Smooth muscle cell (in vitro differentiated cells): ENCODE results near the gene PRKAA1. TPM values are rescaled to one million over a fixed set of nuclear protein-coding genes. Genes with fewer than 3 reads are reported as not detected.

ENCODE experiments used
- DNase-seq: peaks from one replicate; lab custom pipeline; 2025; ENCODE audit not compliant: unreplicated experiment; lab: John Stamatoyannopoulos, UW
- H2AFZ ChIP-seq: fragments of 200-600 bp; sonication (generic); 2 replicates; pipeline ENCODE4 v1.6.0; 2016; ENCODE audit warnings: antibody characterized with exemption, low read depth, mild to moderate bottlenecking
- H3F3A ChIP-seq: fragments of 200-600 bp; sonication (generic); 2 replicates; pipeline ENCODE4 v1.6.0; 2017; ENCODE audit warnings: antibody characterized with exemption, low read depth
- H3K27ac ChIP-seq: fragments of 200-600 bp; sonication (generic); 2 replicates; pipeline ENCODE4 v1.5.1; 2016; ENCODE audit warnings: low read depth, mild to moderate bottlenecking
- H3K27me3 ChIP-seq: fragments of 200-600 bp; sonication (generic); 2 replicates; pipeline ENCODE4 v1.6.1; 2016; ENCODE audit warnings: low read depth, mild to moderate bottlenecking
- H3K36me3 ChIP-seq: fragments of 200-600 bp; sonication (generic); 2 replicates; pipeline ENCODE4 v1.5.1; 2016; ENCODE audit warnings: low read depth
- H3K4me1 ChIP-seq: fragments of 200-600 bp; sonication (generic); 2 replicates; pipeline ENCODE4 v1.5.1; 2016; ENCODE audit warnings: low read depth
- H3K4me2 ChIP-seq: fragments of 200-600 bp; sonication (generic); 2 replicates; pipeline ENCODE4 v1.6.0; 2016; ENCODE audit warnings: mild to moderate bottlenecking
- H3K4me3 ChIP-seq: fragments of 200-600 bp; sonication (generic); 2 replicates; pipeline ENCODE4 v1.5.1; 2016; ENCODE audit warnings: mild to moderate bottlenecking
- H3K79me2 ChIP-seq: fragments of 200-600 bp; sonication (generic); 2 replicates; pipeline ENCODE4 v1.6.0; 2016; ENCODE audit warnings: low read depth, mild to moderate bottlenecking
- H3K9ac ChIP-seq: fragments of 200-600 bp; sonication (generic); 2 replicates; pipeline ENCODE4 v1.6.0; 2016; ENCODE audit warnings: low read depth
- H3K9me3 ChIP-seq: fragments of 200-600 bp; sonication (generic); replicated peaks from 2 replicates; pipeline ENCODE4 v1.5.1; 2016; ENCODE audit warnings: low read depth
- H4K20me1 ChIP-seq: fragments of 200-600 bp; sonication (generic); 2 replicates; pipeline ENCODE4 v1.6.0; 2016; ENCODE audit warnings: low read depth
- WGBS: methylation state at CpG from one replicate; pipeline ENCODE4 v1.1.7; 2016; ENCODE audit warnings: low lambda C conversion rate; 5-methylcytosine and 5-hydroxymethylcytosine counted together
- polyA plus RNA-seq: library from polyadenylated mRNA; unstranded; fragments of >200 nt; fragmentation: Nextera tagmentation; extraction: Ambion mirVana; gene quantifications from 2 replicates; pipeline ENCODE4 v1.2.1, GENCODE V29; 2016
- total RNA-seq: library from RNA; depleted of rRNA; stranded (reverse); fragments of >200 nt; gene quantifications from 2 replicates; pipeline ENCODE4 v1.2.3, GENCODE V29; 2014
- TF ChIP-seq, protein P1 (sequence below): fragments of 200-600 bp; sonication (generic); IDR thresholded peaks from 2 replicates; pipeline ENCODE4 v1.5.1; 2017; ENCODE audit warnings: borderline replicate concordance, mild to moderate bottlenecking, antibody characterized with exemption; ENCODE audit not compliant: insufficient read depth, poor library complexity, severe bottlenecking

PRKAA1 gene
- total and polyA plus RNA-seq, 2 experiments from 2014 or later, result 18.6 to 50.1 TPM

DNA sequence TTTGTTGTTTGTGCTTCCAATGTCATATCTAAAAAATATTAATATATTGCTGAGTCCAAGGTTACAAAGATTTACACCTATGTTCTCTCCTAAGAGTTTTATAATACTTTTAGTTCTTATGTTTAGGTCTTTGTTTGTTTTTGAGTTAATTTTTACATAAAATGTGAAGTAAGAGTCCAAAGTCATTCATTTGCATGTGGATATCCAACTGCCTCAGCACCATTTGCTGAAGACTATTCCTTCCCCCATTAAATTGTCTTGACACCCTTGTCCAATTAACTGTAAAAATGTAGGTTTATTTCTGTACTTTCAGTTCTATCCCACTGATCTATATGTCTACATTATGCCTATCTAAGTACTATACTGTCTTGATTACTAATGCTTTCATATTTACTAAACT is 78.1 kb downstream of the PRKAA1 start:
- Histone ChIP-seq H3K4me1 (no peaks in the 10 kb centered on the region), H3K9me3 (no peaks in the 10 kb centered on the region), H3K36me3 (no peaks in the 10 kb centered on the region), H2AFZ (no peak overlapping the region), H4K20me1 (no peaks in the 10 kb centered on the region), H3K27ac (no peak overlapping the region), H3K9ac (no peak overlapping the region), H3K79me2 (no peaks in the 10 kb centered on the region), H3K27me3 (no peaks in the 10 kb centered on the region), H3F3A (no peaks in the 10 kb centered on the region), H3K4me3 (no peak overlapping the region), H3K4me2 (no peak overlapping the region)
- TF ChIP-seq, protein P1, sequence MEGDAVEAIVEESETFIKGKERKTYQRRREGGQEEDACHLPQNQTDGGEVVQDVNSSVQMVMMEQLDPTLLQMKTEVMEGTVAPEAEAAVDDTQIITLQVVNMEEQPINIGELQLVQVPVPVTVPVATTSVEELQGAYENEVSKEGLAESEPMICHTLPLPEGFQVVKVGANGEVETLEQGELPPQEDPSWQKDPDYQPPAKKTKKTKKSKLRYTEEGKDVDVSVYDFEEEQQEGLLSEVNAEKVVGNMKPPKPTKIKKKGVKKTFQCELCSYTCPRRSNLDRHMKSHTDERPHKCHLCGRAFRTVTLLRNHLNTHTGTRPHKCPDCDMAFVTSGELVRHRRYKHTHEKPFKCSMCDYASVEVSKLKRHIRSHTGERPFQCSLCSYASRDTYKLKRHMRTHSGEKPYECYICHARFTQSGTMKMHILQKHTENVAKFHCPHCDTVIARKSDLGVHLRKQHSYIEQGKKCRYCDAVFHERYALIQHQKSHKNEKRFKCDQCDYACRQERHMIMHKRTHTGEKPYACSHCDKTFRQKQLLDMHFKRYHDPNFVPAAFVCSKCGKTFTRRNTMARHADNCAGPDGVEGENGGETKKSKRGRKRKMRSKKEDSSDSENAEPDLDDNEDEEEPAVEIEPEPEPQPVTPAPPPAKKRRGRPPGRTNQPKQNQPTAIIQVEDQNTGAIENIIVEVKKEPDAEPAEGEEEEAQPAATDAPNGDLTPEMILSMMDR, result no peak
- no peak for DNase-seq

DNA sequence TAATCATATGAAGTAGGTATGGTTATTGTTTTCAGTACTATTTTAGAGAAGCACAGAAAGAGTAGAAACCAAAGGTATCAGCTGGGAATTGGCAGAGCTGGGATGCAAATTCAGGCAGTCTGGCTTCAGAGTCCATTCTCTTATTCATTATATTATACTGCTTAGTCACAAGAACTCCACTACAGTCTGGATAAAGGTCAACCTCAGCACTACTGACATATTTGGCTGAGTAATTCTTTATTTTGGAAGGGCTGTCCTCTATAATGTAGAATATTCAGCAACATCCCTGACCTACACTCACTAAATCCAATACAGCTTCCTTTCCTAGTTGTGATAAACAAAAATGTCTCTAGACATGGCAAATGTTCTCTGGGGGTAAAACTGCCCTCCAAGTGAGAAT is 80.9 kb downstream of the PRKAA1 start:
- Histone ChIP-seq H3K4me2 (no peak overlapping the region), H3K4me1 (peaks cover 4% of the 10 kb centered on the region)

DNA sequence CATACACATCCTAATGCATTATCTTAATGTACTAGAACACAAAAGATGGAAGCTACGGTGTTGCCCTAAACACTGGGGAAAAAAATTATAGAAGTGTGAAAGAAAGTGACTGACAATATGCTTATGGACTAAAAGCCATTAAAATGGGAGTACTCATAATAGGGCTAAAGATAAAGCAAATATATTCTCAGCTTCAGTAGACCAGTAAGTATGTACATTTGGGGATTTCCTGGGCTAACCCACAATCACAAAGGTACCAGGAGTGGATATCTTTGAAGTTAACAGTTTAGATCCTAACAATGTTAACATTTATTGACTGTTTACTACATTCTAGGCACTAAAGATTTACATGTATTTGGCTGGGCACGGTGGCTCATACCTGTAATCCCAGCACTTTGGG is 81.6 kb downstream of the PRKAA1 start:
- Histone ChIP-seq H3K9ac (no peak overlapping the region), H2AFZ (no peak overlapping the region), H3K36me3 (no peaks in the 10 kb centered on the region), H4K20me1 (no peaks in the 10 kb centered on the region), H3K79me2 (no peaks in the 10 kb centered on the region), H3K4me2 (no peak overlapping the region), H3K27ac (no peak overlapping the region), H3F3A (no peaks in the 10 kb centered on the region), H3K9me3 (no peaks in the 10 kb centered on the region), H3K4me3 (no peak overlapping the region), H3K4me1 (peaks cover 4% of the 10 kb centered on the region), H3K27me3 (no peaks in the 10 kb centered on the region)
- TF ChIP-seq, protein P1, result no peak
- DNase-seq, result no peak
- WGBS, result 95% methylated on average over 2 of the region's 2 CpGs

More for the DNA sequence above, 80.9 kb downstream of the PRKAA1 start:
- Histone ChIP-seq H3F3A (no peaks in the 10 kb centered on the region), H3K27me3 (no peaks in the 10 kb centered on the region), H2AFZ (no peak overlapping the region), H3K79me2 (no peaks in the 10 kb centered on the region), H3K27ac (no peak overlapping the region), H3K36me3 (no peaks in the 10 kb centered on the region), H4K20me1 (no peaks in the 10 kb centered on the region), H3K9me3 (no peaks in the 10 kb centered on the region), H3K9ac (no peak overlapping the region), H3K4me3 (no peak overlapping the region)
- DNase-seq, result no peak
- TF ChIP-seq, protein P1, result no peak

DNA sequence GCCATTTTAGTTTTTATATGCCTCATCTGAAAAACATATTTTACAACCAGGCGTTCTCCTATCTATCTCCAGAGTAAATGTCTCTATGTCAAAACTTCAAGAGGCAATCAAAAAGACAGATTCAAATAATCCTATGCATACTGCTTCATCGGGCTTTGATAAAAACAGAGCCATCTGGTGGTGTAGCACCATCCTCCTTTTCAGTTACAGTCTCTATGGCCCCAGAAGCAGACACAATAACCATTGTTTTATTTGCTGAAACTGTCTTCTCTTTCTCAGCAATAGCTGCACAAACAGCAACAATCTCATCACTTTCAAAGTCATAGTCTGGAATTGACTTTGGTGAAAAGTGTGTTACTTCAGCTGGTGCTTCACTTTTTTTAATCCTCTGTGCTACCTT is 82.2 kb downstream of the PRKAA1 start:
- Histone ChIP-seq H2AFZ (no peak overlapping the region), H3K4me1 (peaks cover 4% of the 10 kb centered on the region), H3K4me3 (no peak overlapping the region), H3K9me3 (no peaks in the 10 kb centered on the region), H3K36me3 (no peaks in the 10 kb centered on the region), H3F3A (no peaks in the 10 kb centered on the region), H4K20me1 (no peaks in the 10 kb centered on the region), H3K27me3 (no peaks in the 10 kb centered on the region), H3K79me2 (no peaks in the 10 kb centered on the region), H3K9ac (no peak overlapping the region), H3K27ac (no peak overlapping the region), H3K4me2 (no peak overlapping the region)
- DNase-seq, result no peak
- WGBS, result 29% methylated on average over 2 of the region's 2 CpGs
- TF ChIP-seq, protein P1, result no peak
